Fibroblast of villous mesenchyme (primary cell): Measurements from ENCODE around the gene SMCHD1. TPM values are rescaled to one million over a fixed set of nuclear protein-coding genes. Genes with fewer than 3 reads are reported as not detected.

ENCODE experiments used
- DNase-seq: peaks from one replicate; pipeline ENCODE4 v3.0.0-alpha.2; 2010; ENCODE audit warnings: low read depth
- H3K4me3 ChIP-seq: 2 replicates; pipeline ENCODE4 v1.5.1; 2011; ENCODE audit warnings: low read depth, mild to moderate bottlenecking, low read length
- total RNA-seq: library from RNA; depleted of rRNA; stranded (reverse); fragments of >200 nt; gene quantifications from 2 replicates; pipeline ENCODE4 v1.2.3, GENCODE V29; 2012
- TF ChIP-seq, protein P1 (sequence below): IDR thresholded peaks from 2 replicates; pipeline ENCODE4 v1.5.1; 2012; ENCODE audit warnings: low read depth, mild to moderate bottlenecking, low read length; ENCODE audit not compliant: insufficient read depth

Gene SMCHD1
- total RNA-seq, 1 donor, result 104 TPM

DNA sequence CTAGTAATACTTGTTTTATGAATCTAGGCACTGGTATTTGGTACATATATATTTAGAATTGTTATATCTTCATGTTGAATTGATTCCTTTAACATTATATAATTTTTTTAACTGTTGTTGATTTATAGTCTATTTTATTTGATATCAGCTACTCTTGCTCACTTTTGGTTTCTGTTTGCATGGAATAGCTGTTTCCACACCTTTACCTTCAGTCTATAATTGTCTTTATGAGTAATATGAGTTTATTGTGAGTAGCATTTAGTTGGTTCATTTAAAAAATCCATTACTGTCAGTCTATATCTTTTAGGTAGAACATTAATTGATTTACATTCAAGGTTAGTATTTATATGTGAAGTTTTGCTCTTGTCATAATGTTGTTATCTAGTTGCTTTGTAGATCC, 58.6 kb downstream of the SMCHD1 start:
- H3K4me3 ChIP-seq, result no peak overlapping the region
- TF ChIP-seq, protein P1, sequence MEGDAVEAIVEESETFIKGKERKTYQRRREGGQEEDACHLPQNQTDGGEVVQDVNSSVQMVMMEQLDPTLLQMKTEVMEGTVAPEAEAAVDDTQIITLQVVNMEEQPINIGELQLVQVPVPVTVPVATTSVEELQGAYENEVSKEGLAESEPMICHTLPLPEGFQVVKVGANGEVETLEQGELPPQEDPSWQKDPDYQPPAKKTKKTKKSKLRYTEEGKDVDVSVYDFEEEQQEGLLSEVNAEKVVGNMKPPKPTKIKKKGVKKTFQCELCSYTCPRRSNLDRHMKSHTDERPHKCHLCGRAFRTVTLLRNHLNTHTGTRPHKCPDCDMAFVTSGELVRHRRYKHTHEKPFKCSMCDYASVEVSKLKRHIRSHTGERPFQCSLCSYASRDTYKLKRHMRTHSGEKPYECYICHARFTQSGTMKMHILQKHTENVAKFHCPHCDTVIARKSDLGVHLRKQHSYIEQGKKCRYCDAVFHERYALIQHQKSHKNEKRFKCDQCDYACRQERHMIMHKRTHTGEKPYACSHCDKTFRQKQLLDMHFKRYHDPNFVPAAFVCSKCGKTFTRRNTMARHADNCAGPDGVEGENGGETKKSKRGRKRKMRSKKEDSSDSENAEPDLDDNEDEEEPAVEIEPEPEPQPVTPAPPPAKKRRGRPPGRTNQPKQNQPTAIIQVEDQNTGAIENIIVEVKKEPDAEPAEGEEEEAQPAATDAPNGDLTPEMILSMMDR, result no peak
- DNase-seq, result no peak

DNA sequence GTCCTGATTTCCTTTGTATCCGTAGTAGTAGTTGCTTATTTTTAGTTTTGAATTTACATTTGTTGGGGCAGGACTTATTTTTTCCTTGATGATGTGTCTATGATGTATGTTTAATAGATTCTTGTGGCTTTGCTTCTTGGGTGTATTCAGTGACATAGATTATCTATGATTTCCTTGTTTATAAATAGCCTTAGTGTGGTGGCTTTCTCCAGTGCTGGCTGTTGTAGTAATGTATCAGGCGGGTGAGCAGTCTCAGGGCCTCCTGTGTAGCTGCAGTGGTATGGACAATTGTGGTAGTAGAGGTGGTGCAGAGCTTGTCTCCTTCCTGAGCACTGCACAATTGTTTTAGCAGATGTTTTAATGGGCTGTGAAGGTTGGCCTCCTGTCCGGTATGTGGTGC, 60.5 kb downstream of the SMCHD1 start:
- no peak overlapping the region for H3K4me3 ChIP-seq
- TF ChIP-seq, protein P1, result no peak
- DNase-seq, result peak; percentile 38

DNA sequence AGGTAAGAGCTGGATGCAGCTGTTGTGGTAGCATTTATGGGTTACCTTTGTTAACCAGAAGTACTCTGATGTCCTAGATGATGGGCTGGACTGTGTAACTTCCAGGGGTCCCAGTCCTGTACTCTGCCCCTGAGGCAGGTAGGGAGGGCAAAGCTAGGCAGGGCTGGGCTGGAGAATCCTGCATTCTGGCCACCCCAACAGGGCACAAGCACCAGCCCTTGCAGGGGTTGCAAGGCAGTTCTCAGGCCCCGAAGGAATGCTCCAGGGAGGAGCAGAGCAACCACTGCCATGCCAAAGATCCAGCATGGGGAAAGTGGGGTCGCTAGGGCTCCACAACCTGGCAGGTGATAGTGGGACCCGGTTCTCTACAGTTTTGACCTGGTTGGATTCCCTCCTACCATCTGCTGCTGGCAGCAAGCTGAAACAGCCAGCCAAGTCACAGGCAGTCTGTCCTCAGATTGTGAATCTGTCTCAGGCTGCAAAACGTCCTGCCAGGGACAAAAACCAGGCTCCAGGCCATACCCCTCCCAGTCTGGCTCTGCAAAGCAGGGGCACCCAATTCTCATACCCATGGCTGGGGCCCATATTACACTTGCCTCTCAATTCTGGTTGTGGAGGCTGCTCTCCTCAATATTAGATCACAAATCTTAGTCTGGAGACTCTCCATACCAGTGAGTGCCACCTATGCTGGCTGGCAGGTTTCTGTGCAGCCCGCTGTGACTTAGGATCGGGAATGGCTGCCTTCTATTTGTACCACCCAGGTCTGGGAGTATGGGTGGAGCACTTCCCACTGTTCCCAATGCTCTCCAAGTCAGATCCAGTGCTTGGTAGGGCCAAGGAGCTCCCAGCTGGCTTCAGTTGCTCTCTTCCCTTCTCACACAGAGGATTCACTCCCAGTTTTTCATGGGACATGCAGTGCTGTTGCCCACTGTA, 61.1 kb downstream of the SMCHD1 start:
- DNase-seq, result no peak
- TF ChIP-seq, protein P1, result no peak
- no peak overlapping the region for H3K4me3 ChIP-seq

DNA sequence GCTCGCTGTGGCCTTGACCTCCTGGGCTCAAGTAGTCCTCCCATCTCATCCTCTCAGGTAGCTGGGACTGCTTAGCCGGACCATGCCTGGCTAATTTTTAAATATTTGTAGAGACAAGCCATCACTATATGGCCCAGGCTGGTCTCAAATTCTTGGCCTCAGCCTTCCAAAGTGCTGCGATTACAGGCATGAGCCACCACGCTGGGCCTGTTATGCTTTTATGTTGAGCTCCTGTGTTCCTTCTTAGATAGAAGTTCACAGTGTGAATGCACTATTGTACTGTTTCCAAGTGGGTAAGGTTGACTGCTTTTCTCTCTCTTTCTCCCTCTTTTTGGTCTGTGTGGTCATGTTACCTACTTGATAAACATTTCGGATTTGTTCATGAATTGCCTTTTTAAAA, 61.9 kb downstream of the SMCHD1 start:
- no peak overlapping the region for H3K4me3 ChIP-seq
- TF ChIP-seq, protein P1, result no peak
- no peak for DNase-seq

DNA sequence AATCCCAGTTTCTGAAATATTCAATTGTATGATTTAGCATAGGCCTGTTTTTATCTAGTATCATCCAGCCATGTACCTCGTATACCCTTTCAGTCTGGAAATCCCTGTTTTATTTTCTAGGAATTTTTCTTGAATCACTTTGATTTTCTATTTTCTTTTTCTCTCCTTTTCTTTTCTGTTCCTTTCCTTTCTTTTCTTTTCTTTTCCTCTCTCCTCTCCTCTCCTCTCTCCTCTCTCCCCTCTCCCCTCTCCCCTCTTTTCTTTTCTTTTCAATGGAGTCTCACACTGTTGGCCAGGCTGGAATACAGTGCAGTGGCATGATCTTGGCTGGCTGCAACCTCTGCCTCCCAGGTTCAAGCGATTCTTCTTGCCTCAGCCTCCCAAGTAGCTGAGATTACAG, 63.5 kb downstream of the SMCHD1 start:
- TF ChIP-seq, protein P1, result no peak
- no peak for DNase-seq
- H3K4me3 ChIP-seq, result no peak overlapping the region

DNA sequence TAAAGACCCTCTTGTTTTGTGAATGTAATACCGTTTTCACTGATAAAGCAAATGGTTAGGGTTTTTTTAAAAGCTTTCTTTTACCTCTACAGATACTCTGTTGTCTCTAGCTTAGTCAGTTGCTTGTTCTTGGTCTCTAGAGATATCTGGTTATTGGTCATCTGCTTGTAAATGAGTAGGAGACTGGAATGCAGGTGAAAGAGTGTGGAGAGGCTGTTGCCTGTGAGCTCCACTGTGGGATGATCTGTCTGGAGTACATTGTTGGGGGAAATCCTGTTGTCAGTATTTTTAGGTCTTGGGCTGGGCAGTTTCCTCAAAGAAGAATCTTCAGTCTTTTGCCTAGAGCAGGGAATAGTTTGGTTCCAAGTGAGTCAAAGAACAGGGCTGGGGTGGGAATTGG, 67.7 kb downstream of the SMCHD1 start:
- H3K4me3 ChIP-seq, result no peak overlapping the region
- TF ChIP-seq, protein P1, result no peak
- DNase-seq, result no peak

DNA sequence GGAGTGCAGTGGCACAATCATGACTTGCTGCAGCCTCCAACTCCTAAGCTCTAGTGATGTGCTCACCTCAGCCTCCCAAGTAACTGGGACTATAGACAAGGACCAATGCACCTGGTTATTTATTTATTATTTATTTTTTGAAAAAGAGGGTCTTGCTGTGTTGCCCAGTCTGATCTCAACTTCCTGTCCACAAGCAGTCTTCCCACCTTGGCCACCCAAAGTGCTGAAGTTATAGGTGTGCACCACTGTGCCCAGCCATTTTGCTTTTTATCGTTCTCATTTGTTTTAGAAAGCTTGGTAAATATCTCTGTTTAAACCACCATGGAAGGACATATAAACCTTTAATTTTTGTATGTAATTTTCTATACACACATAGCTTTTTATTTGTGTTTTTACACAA, 74.2 kb downstream of the SMCHD1 start:
- TF ChIP-seq, protein P1, result no peak
- no peak overlapping the region for H3K4me3 ChIP-seq
- no peak for DNase-seq
